Ovary (tissue), 9 donors: ENCODE data around the gene DCPS. TPM values are rescaled to one million over a fixed set of nuclear protein-coding genes. Genes with fewer than 3 reads are reported as not detected.

Experiments used
- DNase-seq, 5 donors: peaks; one replicate each; pipeline ENCODE4 v3.0.0-alpha.2; 2019 to 2020
- H3K27ac ChIP-seq, 2 donors: fragments of 200-600 bp; one replicate each; pipeline versions ENCODE4 v1.5.1 to v1.8.0; 2019 to 2022
- H3K27me3 ChIP-seq: fragments of 200-600 bp; one replicate; pipeline ENCODE4 v1.8.0; 2022
- H3K36me3 ChIP-seq: fragments of 200-600 bp; sonication (generic); one replicate; pipeline ENCODE4 v1.5.1; 2019
- H3K4me1 ChIP-seq: one replicate; pipeline ENCODE4 v1.8.1; 2013; ENCODE audit warnings: mild to moderate bottlenecking, moderate library complexity; ENCODE audit not compliant: insufficient read depth
- H3K4me3 ChIP-seq: fragments of 200-600 bp; sonication (generic); one replicate; pipeline ENCODE4 v1.5.1; 2017
- H3K9me3 ChIP-seq, 2 donors: fragments of 200-600 bp in 1 of 2; sonication (generic) in 1 of 2; one replicate each; pipeline versions ENCODE4 v1.5.1 to v1.8.1; 2013 to 2019; ENCODE audit warnings: mild to moderate bottlenecking in 1 of 2, moderate library complexity in 1 of 2
- CTCF ChIP-seq, 3 donors: fragments of 450-650 bp in 2 of 3; fragments of 200-600 bp in 1 of 3; IDR thresholded peaks; one replicate each; pipeline versions ENCODE4 v1.5.1 to v1.8.0; 2016 to 2022; ENCODE audit warnings: antibody characterized with exemption in 3 of 3, mild to moderate bottlenecking in 1 of 3
- EP300 ChIP-seq: sonication (generic); formaldehyde crosslinking; IDR thresholded peaks from one replicate; pipeline ENCODE4 v1.6.1; 2017; ENCODE audit warnings: antibody characterized with exemption
- POLR2A ChIP-seq: fragments of 450-650 bp; IDR thresholded peaks from one replicate; pipeline ENCODE4 v1.6.1; 2017; ENCODE audit warnings: antibody characterized with exemption, mild to moderate bottlenecking, moderate library complexity
- WGBS, 3 donors: extraction: QIAGEN DNeasy Blood & Tissue Kit in 1 of 3; methylation state at CpG; one replicate each; pipeline versions ENCODE4 v1.1.5 to v1.1.7; 2013 to 2017; 5-methylcytosine and 5-hydroxymethylcytosine counted together
- intact Hi-C, 4 donors: fragments of 100-400 bp; cut with DNase I; formaldehyde crosslinking; loops; one replicate each; pipeline versions ENCODE4 v1.11.0 to v1.15.1; 2022 to 2023
- polyA plus RNA-seq, 2 donors: library from polyadenylated mRNA; stranded (reverse); fragments of 200-250 nt in 1 of 2; fragments of 350-450 nt in 1 of 2; fragmentation: Illumina TruSeq in 1 of 2; extraction: RNeasy Lipid Tissue Mini Kit (QIAGEN cat#74804) in 1 of 2; gene quantifications; one replicate each; pipeline ENCODE4 v1.2.3, GENCODE V29; 2013 to 2014
- total RNA-seq, 7 donors: library from RNA; depleted of rRNA in 2 of 7; stranded (reverse); fragments of >200 nt in 2 of 7; fragmentation: NEBNext Ultra II Directional in 3 of 7; extraction: Animal tissue kit (Norgen Biotek cat#: 25700) in 3 of 7; gene quantifications; one replicate each; pipeline versions ENCODE4 v1.1.0 to v1.2.4, GENCODE V29; 2016 to 2023
- donor health status: DM: no; HTN: no; CAD: no; lungs with moderate emphysema.
- donor health status: DM: no; HTN: no; CAD: no.
- donor health status: Bipolar disorder and iron deficiency.
- donor health status: DM: yes; HTN: yes; CAD: no.
- donor health status: DM: no; HTN: no; CAD: no.
- donor health status: DM: yes; HTN: yes; CAD: no.

DCPS gene
- total and polyA plus RNA-seq, 9 donors = 6.6 to 17.2 (median 13.5) TPM

GRCh38 chr11:126335463-126335760 is 31.6 kb downstream of the DCPS start:
- H3K4me3 ChIP-seq = no peak overlapping the region
- WGBS, 3 donors = 80 to 91% (median 85%) methylated on average over 5 of the region's 5 CpGs
- no peak overlapping the region for H3K27ac ChIP-seq
- TF ChIP-seq EP300 (no peak), POLR2A (no peak), CTCF (IDR thresholded peaks at IDR 0.05) (no peak)
- no peaks in the 10 kb centered on the region for H3K9me3 ChIP-seq
- no peaks in the 10 kb centered on the region for H3K36me3 ChIP-seq
- peak in 1 of 5 donors; percentile 15 for DNase-seq
- no peaks in the 10 kb centered on the region for H3K27me3 ChIP-seq
- intact Hi-C loops = no loop called here
- peaks cover 13% of the 10 kb centered on the region for H3K4me1 ChIP-seq

- 77 to 85% (median 84%) methylated on average over 8 of the region's 8 CpGs for WGBS, 3 donors
- H3K36me3 ChIP-seq = no peaks in the 10 kb centered on the region
- peaks cover 13% of the 10 kb centered on the region for H3K4me1 ChIP-seq
- H3K27ac ChIP-seq = no peak overlapping the region
- H3K4me3 ChIP-seq = no peak overlapping the region
- TF ChIP-seq POLR2A = no peak
- TF ChIP-seq CTCF (IDR thresholded peaks at IDR 0.05) = no peak
- TF ChIP-seq EP300 = no peak
- peak in 1 of 5 donors; percentile 17 for DNase-seq
- no peaks in the 10 kb centered on the region for H3K27me3 ChIP-seq
- no peaks in the 10 kb centered on the region for H3K9me3 ChIP-seq
- intact Hi-C loops = no loop called here
Observed at GRCh38 chr11:126336138-126336541, 32.3 kb downstream of the DCPS start.

GRCh38 chr11:126336671-126337101 is 32.8 kb downstream of the DCPS start:
- Histone ChIP-seq H3K27ac (no peak overlapping the region), H3K27me3 (no peaks in the 10 kb centered on the region), H3K4me3 (no peak overlapping the region), H3K36me3 (no peaks in the 10 kb centered on the region), H3K4me1 (peaks cover 13% of the 10 kb centered on the region), H3K9me3 (no peaks in the 10 kb centered on the region)
- TF ChIP-seq POLR2A (no peak), EP300 (no peak)
- DNase-seq = peak in 1 of 5 donors; percentile 24
- intact Hi-C loops = no loop called here
- WGBS, 3 donors = 69 to 82% (median 81%) methylated on average over 9 of the region's 9 CpGs

GRCh38 chr11:126337126-126337473 is 33.2 kb downstream of the DCPS start:
- no peaks in the 10 kb centered on the region for H3K36me3 ChIP-seq
- no peak overlapping the region for H3K4me3 ChIP-seq
- intact Hi-C loops = no loop called here
- TF ChIP-seq CTCF (IDR thresholded peaks at IDR 0.05) = no peak
- no peak for TF ChIP-seq POLR2A
- peaks cover 11% of the 10 kb centered on the region for H3K4me1 ChIP-seq
- H3K27ac ChIP-seq = no peak overlapping the region
- H3K27me3 ChIP-seq = no peaks in the 10 kb centered on the region
- 58 to 74% (median 62%) methylated on average over 4 of the region's 4 CpGs for WGBS, 3 donors
- peak in 1 of 5 donors; percentile 22 for DNase-seq
- no peaks in the 10 kb centered on the region for H3K9me3 ChIP-seq

- 84 to 90% (median 85%) methylated on average over 15 of the region's 15 CpGs for WGBS, 3 donors
- H3K9me3 ChIP-seq = no peaks in the 10 kb centered on the region
- H3K27ac ChIP-seq = no peak overlapping the region
- no peaks in the 10 kb centered on the region for H3K27me3 ChIP-seq
- peaks cover 7% of the 10 kb centered on the region for H3K4me1 ChIP-seq
- peak in 1 of 5 donors; percentile 38 for DNase-seq
- TF ChIP-seq POLR2A (no peak), CTCF (IDR thresholded peaks at IDR 0.05) (no peak), EP300 (no peak)
- H3K4me3 ChIP-seq = no peak overlapping the region
- H3K36me3 ChIP-seq = no peaks in the 10 kb centered on the region
- intact Hi-C loops = no loop called here
Observed at GRCh38 chr11:126337474-126338241, 33.8 kb downstream of the DCPS start.
